Liver (tissue), 3 donors: ENCODE data around the gene GABBR2.
A peak's percentile ranks its signal among the peaks of the same experiment; 100 is the strongest.

ENCODE experiments used
- EGR1 ChIP-seq, 2 donors: IDR thresholded peaks; 2 replicates each; pipeline ENCODE4 v1.6.1; 2016 to 2018; ENCODE audit warnings: antibody characterized with exemption in 2 of 2, low read depth in 2 of 2
- GABPA ChIP-seq, 2 donors: IDR thresholded peaks in 1 of 2; conservative IDR thresholded peaks in 1 of 2; 2 replicates each; pipeline ENCODE4 v1.6.1; 2016; ENCODE audit warnings: antibody characterized with exemption in 2 of 2, mild to moderate bottlenecking in 1 of 2, moderate library complexity in 1 of 2
- JUND ChIP-seq, 2 donors: IDR thresholded peaks; 2 replicates each; pipeline ENCODE4 v1.6.1; 2016; ENCODE audit warnings: antibody characterized with exemption in 2 of 2
- SP1 ChIP-seq: IDR thresholded peaks from 2 replicates; pipeline ENCODE4 v1.6.1; 2018; ENCODE audit warnings: antibody characterized with exemption, mild to moderate bottlenecking
- TF ChIP-seq, protein P1 (sequence below): fragments of 150-350 bp; IDR thresholded peaks from 2 replicates; pipeline ENCODE4 v1.5.1; 2017; ENCODE audit warnings: improper control_type of control experiment, low read depth, low read length; ENCODE audit not compliant: missing input control
- TF ChIP-seq, protein P2 (sequence below): IDR thresholded peaks from 2 replicates; pipeline ENCODE4 v1.6.1; 2016; ENCODE audit warnings: antibody characterized with exemption
- TF ChIP-seq, protein P3 (sequence below): IDR thresholded peaks from 2 replicates; pipeline ENCODE4 v1.6.1; 2016; ENCODE audit warnings: antibody characterized with exemption
- donor health status: healthy.
- donor health status: healthy.

DNA sequence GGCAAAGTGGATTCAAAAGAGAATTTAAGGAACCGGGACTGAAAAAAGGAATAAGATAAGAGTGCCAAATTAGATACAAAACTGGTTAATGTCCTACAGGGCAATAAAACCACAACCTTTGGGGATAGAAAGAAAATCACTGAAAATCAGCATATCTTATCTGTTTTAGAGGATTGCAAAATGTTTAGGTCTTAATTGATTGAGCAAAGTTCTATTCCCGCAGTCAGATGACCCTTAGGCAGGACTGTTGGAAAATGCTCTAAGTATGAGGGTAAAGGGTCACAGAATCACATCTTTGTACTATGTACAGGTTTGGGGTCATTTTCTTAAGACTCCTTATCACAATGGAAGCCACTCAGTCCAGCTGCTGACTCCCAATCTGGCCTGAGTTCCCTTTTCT, 129.0 kb downstream of the GABBR2 start:
- TF ChIP-seq, protein P1, sequence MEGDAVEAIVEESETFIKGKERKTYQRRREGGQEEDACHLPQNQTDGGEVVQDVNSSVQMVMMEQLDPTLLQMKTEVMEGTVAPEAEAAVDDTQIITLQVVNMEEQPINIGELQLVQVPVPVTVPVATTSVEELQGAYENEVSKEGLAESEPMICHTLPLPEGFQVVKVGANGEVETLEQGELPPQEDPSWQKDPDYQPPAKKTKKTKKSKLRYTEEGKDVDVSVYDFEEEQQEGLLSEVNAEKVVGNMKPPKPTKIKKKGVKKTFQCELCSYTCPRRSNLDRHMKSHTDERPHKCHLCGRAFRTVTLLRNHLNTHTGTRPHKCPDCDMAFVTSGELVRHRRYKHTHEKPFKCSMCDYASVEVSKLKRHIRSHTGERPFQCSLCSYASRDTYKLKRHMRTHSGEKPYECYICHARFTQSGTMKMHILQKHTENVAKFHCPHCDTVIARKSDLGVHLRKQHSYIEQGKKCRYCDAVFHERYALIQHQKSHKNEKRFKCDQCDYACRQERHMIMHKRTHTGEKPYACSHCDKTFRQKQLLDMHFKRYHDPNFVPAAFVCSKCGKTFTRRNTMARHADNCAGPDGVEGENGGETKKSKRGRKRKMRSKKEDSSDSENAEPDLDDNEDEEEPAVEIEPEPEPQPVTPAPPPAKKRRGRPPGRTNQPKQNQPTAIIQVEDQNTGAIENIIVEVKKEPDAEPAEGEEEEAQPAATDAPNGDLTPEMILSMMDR: no peak
- TF ChIP-seq JUND (IDR thresholded peaks at IDR 0.05) (peak; percentile 34 to 83), EGR1 (IDR thresholded peaks at IDR 0.05; ENCODE audit: low read depth in 2 of 2) (peak in 1 of 2 donors; percentile 52), SP1 (peak; percentile 63), GABPA (IDR thresholded peaks at IDR 0.05 in 1 of 2, conservative IDR thresholded peaks at IDR 0.05 in 1 of 2) (no peak)
- TF ChIP-seq, protein P2, sequence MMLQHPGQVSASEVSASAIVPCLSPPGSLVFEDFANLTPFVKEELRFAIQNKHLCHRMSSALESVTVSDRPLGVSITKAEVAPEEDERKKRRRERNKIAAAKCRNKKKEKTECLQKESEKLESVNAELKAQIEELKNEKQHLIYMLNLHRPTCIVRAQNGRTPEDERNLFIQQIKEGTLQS: no peak
- TF ChIP-seq, protein P3, sequence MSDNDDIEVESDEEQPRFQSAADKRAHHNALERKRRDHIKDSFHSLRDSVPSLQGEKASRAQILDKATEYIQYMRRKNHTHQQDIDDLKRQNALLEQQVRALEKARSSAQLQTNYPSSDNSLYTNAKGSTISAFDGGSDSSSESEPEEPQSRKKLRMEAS: peak; percentile 58
